Activated CD8-positive, alpha-beta memory T cell treated with anti-CD3 and anti-CD28 coated beads, Interleukin-2, amount 50 U/mL, for 1 hour (primary cell): ENCODE measurements around the gene DNAJB9.
A peak's percentile ranks its signal among the peaks of the same experiment; 100 is the strongest.
"Not testable (repeated sequence)": the region's sequence is repeated elsewhere in the genome, so short reads cannot be mapped to it uniquely, and the experiment has no call there.

Experiments used
- DNase-seq: peaks from one replicate; pipeline ENCODE4 v3.0.0-alpha.2; 2020; ENCODE audit errors: extremely low read depth

Gene DNAJB9

DNA sequence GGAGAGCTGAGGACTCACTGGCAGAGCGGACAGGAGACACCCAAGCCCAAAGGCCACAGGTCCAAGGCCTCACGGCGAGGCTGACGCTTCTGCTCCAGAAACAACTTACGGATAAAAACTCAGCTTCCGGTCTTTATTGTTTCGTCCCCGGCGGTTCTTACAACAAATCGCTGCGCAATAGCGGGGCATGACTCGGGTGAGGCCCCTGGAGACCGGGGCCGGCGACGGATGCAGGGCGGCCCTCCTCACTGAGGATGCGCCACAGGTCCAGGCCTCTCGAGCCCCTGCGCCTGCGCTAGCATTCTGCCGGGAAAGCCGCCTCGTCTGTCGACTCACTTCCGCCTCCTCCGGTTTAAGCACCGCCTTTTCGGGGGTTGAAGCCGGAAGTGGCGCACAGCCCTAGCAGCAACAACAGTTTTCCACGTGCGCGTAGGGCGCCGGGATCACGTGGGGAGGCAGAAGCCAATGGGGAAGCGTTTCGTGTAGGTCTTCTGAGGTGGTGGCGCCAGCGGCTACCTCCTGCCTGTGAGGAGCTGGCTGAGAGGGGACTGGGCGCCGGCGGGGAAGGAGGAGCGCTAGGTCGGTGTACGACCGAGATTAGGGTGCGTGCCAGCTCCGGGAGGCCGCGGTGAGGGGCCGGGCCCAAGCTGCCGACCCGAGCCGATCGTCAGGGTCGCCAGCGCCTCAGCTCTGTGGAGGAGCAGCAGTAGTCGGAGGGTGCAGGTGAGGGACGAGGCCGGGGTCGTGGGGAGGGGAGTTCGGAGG is at the start of gene DNAJB9, which contains the start of gene THAP5:
TSS of gene DNAJB9 (plus strand) at position 494 of the 765 bp plus-strand sequence. CDS start 1,853 bp downstream, outside the sequence.
TSS of gene THAP5 (minus strand) at position 326 of the 765 bp plus-strand sequence. CDS start at position 189, 137 bp downstream.
- DNase-seq: peak; percentile 98

DNA sequence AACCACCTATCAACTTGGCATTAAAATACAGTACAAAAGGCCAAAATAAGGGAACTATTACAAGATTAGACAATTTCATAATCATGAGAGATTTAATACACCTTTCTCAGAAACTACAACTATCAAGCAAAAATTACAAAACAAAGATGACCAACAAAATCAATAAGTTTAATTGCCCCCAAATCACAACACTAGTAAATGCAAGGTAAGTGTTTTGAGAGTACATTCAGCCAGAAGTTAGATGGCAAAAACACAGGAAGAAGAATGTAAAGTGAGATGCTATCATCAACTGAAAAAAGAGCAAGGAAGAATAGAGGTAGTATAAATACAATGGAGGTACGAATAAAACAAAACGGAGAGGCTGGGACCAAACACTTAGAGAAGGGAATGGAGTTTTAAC is 46.9 kb upstream of the DNAJB9 start:
- DNase-seq: no peak

- DNase-seq: no peak
Observed at GRCh38 chr7:108525327-108525984, 44.2 kb upstream of the DNAJB9 start.

GRCh38 chr7:108525985-108526767 is 43.5 kb upstream of the DNAJB9 start, which contains the start of gene PNPLA8:
Gene PNPLA8 (minus strand): TSS chr7:108526135. CDS start chr7:108515491, 10,644 bp downstream.
- DNase-seq: peak; percentile 95

- no peak for DNase-seq
Observed at GRCh38 chr7:108526768-108527017, 43.0 kb upstream of the DNAJB9 start.

DNA sequence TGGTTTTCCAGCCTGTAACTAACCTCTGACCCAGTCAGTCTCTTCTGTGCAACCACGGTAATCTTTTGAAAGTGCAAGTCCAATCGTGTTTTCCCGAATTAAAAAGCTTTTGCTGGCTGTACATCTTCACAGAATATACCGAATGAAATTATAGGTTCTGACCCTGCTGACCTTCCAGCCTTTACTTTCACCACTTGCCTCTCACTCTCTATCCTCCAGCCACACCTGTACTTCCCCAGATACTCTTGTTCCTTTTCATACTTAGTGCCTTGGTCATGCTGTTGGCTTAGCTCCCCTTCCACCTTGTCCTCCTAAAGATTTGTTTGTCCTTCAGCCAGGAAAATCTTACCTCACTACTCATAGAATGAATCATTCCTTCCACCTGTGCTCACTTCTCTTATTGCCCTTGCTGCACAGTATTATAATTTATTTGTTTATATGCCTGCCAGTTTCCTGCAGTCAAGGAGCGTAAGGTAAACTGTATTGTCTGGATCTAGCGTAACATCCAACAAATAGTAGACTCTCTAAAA is 41.4 kb upstream of the DNAJB9 start:
- DNase-seq: no peak

- no peak for DNase-seq
Observed at GRCh38 chr7:108529341-108529740, 40.3 kb upstream of the DNAJB9 start.

- no peak for DNase-seq
Observed at GRCh38 chr7:108533712-108534111, 36.0 kb upstream of the DNAJB9 start.

GRCh38 chr7:108535257-108535656 is 34.4 kb upstream of the DNAJB9 start:
- DNase-seq: no peak

GRCh38 chr7:108535744-108536143 is 33.9 kb upstream of the DNAJB9 start:
- no peak for DNase-seq

DNA sequence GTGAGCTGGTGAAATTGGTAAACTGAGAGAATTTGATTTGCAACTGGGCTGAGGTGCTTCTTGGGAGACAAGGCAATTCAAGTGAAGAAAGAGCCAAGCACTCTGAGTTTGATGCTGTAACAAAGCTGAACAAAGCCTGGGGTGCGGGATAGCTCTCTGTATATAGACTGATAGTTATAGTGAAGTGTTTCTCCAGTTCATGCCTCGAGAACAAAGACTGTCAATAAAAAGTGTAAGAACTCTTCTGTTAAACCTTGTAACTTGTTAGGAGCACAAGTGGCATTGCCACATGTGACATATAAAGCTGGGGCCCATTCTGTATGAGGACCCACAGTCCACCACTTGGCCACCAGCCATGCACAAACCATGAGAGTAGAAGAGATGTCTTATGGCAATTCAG is 32.4 kb upstream of the DNAJB9 start:
- DNase-seq: no peak

DNA sequence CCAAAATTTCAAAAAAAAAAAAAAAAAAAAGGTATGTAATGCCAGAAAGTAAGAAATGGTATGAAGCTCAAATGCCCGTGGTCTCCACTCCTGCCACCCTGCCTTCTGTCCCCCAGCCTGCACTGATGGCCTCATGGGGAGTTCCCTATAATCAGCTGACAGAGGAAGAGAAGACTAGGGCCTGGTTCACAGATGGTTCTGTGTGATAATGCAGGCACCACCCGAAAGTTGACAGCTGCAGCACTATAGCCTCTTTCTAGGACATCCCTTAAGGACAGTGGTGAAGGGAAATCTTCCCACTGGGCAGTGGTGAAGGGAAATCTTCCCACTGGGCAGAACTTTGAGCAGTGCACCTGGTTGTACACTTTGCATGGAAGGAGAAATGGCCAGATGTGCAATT is 31.4 kb upstream of the DNAJB9 start:
- DNase-seq: not testable (repeated sequence)

DNA sequence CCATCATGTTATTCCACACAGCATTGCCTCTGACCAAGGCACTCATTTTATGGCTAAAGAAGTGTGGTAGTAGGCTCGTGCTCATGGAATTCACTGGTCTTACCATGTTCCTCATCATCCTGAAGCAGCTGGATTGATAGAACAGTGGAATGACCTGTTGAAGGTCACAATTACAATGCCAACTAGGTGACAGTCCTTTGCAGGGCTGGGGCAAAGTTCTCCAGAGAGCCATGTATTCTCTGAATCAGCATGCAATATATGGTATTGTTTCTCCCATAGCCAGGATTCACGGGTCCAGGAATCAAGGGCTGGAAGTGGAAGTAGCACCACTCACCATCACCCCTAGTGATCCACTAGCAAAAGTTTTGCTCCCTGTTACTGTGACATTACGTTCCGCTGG is 31.0 kb upstream of the DNAJB9 start:
- DNase-seq: not testable (repeated sequence)

DNA sequence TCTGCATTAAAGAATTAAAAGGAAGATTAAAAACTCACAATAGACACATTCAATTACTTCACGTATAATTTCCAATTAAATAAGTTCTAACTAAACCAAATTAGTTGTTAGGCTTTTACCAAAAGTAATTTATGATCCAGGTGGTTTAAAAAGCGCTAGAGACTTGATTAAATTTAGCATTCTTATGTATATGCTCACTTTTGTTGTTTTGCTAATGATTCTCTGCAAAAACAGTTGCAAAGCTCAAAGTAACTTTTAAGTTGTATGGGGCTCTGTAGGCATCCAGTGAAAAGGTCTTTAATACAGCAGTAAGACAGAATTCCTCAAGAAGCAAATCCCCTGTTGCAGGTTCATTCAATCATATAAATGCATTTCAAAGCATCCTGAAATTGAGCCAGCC is 28.2 kb upstream of the DNAJB9 start:
- no peak for DNase-seq

GRCh38 chr7:108548141-108548896 is 21.4 kb upstream of the DNAJB9 start:
- DNase-seq: not testable (repeated sequence)

DNA sequence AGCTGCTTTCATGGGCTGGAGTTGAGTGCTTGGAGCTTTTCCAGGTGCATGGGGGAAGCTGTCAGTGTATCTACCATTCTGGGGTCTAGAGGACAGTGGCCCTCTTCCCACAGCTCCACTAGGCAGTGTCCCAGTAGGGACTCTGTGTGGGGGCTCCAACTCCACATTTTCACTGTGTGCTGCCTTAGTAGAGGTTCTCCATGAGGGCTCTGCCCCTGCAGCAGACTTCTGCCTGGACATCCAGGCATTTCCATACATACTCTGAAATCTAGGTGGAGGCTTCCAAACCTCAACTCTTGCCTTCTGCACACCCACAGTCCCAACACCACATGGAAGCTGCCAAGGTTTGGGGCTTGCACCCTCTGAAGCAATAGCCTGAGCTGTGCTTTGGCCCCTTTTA is 13.0 kb upstream of the DNAJB9 start:
- not testable (repeated sequence) for DNase-seq

DNA sequence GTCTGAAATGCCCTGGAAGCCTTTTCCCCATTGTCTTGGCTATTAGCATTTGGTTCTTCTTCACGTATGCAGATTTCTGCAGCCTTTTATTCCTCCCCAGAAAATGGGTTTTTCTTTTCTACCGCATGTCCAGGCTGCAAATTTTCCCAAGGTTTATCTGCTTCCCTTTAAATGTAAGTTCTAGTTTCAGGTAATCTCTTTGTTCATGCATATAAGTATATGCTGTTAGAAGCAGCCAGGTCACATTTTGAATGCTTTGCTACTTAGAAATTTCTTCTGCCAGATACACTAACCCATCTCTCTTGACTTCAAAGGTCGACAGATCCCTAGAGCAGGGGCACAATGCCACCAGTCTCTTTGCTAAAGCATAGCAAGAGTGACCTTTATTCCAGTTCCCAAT is 12.5 kb upstream of the DNAJB9 start:
- DNase-seq: no peak

- no peak for DNase-seq
Observed at GRCh38 chr7:108557617-108558016, 12.1 kb upstream of the DNAJB9 start.

DNA sequence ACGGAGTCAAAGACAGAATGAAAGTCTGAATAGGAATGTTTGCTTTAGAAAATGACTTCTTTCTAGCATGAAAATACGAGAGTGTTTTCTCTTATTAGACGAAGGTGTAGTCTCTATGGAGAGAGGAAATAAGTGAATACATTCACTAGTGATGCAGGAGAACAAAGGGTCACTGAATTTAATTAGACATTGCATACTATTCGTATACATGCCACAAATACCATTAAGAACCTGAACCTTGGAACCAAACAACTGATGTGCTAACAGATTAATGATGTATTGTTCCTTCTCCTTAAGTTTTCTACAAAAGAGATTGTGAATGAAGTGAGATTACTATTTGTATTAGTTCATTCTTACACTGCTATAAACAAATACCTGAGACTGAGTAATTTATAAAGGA is 10.4 kb upstream of the DNAJB9 start:
- no peak for DNase-seq

GRCh38 chr7:108561047-108561619 is 8.5 kb upstream of the DNAJB9 start:
- no peak for DNase-seq

DNA sequence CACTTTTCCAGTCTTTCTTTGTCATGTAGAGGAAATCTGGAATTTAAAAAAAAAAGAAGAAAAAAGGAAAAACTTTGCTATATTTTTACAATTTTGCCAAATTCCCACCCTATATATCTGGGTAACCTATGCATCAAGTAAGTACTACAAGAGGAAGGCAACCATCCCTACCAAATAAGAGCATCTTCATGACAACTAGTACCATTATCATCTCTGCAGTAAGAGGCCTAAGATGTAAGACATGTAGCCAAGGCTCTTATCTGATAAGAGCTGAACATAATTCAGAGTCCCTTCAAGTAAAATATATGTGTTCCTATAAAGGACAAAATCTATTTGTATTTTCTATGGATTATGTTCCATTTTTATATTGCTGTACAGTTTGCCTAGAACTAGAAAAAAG is 3.7 kb upstream of the DNAJB9 start:
- DNase-seq: no peak
